ENCODE measurements around the gene PLA2R1.

Gene PLA2R1

GRCh38 chr2:159996792-159997546 is 65.4 kb downstream of the PLA2R1 start:
- Histone ChIP-seq H3K4me1 (ENCODE audit: insufficient read depth, low read length) (peaks cover 7% of the 10 kb centered on the region), H3K4me3 (ENCODE audit: low read depth in 1 of 2, low read length in 2 of 2) (no peak overlapping the region), H3K36me3 (ENCODE audit: insufficient read depth, low read length) (no peaks in the 10 kb centered on the region), H3K9me3 (ENCODE audit: low read length) (no peaks in the 10 kb centered on the region), H3K9ac (ENCODE audit: low read length) (no peak overlapping the region), H3K27me3 (ENCODE audit: control insufficient read depth in 1 of 2, insufficient read depth in 2 of 2, low read length in 2 of 2) (no peaks in the 10 kb centered on the region), H3K27ac (ENCODE audit: low read depth, low read length) (no peak overlapping the region)

DNA sequence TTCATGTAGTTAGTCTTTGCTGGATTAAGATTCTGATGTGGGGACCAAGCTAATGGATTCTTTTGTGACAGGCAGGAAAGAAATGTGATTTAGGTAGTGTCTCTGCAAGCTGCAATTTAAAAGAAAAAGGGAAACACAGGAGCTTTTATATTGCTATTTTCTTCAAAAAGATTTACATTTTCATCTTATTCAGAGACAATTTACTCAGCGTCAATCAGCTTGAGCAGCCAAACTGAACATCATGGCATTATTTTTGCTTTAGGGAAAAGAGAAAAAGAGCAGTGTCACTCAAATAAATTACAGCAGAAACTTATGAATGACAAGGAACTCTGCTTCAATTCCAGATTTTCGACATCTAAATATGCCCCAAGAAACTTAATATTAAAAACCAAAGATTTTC is 67.4 kb downstream of the PLA2R1 start:
- H3K9me3 ChIP-seq (ENCODE audit: low read length), result no peaks in the 10 kb centered on the region
- H3K27me3 ChIP-seq (ENCODE audit: control insufficient read depth in 1 of 2, insufficient read depth in 2 of 2, low read length in 2 of 2), result no peaks in the 10 kb centered on the region
- H3K36me3 ChIP-seq (ENCODE audit: insufficient read depth, low read length), result no peaks in the 10 kb centered on the region
- no peak overlapping the region for H3K27ac ChIP-seq (ENCODE audit: low read depth, low read length)
- no peak overlapping the region for H3K4me3 ChIP-seq (ENCODE audit: low read depth in 1 of 2, low read length in 2 of 2)
- H3K4me1 ChIP-seq (ENCODE audit: insufficient read depth, low read length), result peaks cover 7% of the 10 kb centered on the region
- H3K9ac ChIP-seq (ENCODE audit: low read length), result no peak overlapping the region

DNA sequence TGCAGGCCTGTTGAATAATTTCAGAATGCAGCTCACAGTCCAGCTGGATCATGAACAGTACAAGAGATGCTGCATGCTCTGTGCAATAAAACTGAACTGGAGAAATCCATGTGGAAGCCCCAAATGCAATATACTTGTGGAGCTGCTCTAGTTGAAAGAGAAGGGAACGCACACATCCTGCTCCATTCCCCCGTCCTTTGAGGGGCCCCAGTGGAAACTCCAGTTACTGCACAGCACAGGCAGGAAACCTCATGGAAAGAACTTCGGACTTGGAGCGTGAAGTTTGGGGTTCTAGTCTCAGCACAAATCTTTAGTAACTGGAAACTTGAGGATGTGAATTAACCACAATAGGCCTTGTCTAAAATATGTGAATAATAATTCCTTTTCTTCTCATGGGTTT is 73.2 kb downstream of the PLA2R1 start:
- Histone ChIP-seq H3K36me3 (ENCODE audit: insufficient read depth, low read length) (peaks cover 12% of the 10 kb centered on the region), H3K4me3 (ENCODE audit: low read depth in 1 of 2, low read length in 2 of 2) (no peak overlapping the region), H3K4me1 (ENCODE audit: insufficient read depth, low read length) (no peaks in the 10 kb centered on the region), H3K9me3 (ENCODE audit: low read length) (no peaks in the 10 kb centered on the region), H3K27me3 (ENCODE audit: control insufficient read depth in 1 of 2, insufficient read depth in 2 of 2, low read length in 2 of 2) (no peaks in the 10 kb centered on the region), H3K9ac (ENCODE audit: low read length) (no peak overlapping the region), H3K27ac (ENCODE audit: low read depth, low read length) (no peak overlapping the region)

DNA sequence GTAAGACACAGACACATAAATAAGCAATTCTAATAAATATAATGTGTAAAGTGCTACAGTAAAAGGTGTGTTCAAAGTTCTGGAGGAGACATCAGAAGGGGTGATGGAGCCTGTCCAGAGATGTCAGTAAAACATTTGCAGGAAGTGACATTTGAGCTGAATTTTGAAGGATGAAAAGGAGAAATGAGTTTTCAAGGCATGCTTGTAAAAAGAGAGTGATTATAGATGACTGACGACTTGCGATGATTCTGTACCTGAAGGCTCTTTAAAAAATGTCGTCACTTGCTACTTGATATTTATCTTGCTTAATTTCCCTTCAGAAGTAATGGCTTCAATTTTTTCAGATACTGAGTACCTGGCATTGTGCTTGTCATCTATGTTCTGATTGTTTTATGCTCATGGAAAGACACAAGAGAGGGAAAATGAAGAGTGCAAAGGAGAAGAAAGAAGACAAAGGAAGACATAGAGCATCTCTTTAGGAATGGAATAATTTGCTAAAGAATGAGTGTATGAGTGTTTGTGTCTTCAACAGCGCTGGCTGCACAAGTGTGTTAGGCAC is 73.9 kb downstream of the PLA2R1 start:
- Histone ChIP-seq H3K4me3 (ENCODE audit: low read depth in 1 of 2, low read length in 2 of 2) (no peak overlapping the region), H3K36me3 (ENCODE audit: insufficient read depth, low read length) (peaks cover 12% of the 10 kb centered on the region), H3K9ac (ENCODE audit: low read length) (no peak overlapping the region), H3K27ac (ENCODE audit: low read depth, low read length) (no peak overlapping the region), H3K27me3 (ENCODE audit: control insufficient read depth in 1 of 2, insufficient read depth in 2 of 2, low read length in 2 of 2) (no peaks in the 10 kb centered on the region), H3K4me1 (ENCODE audit: insufficient read depth, low read length) (no peaks in the 10 kb centered on the region), H3K9me3 (ENCODE audit: low read length) (no peaks in the 10 kb centered on the region)

- H3K4me1 ChIP-seq (ENCODE audit: insufficient read depth, low read length), result peaks cover 13% of the 10 kb centered on the region
- no peak overlapping the region for H3K9ac ChIP-seq (ENCODE audit: low read length)
- no peak overlapping the region for H3K4me3 ChIP-seq (ENCODE audit: low read depth in 1 of 2, low read length in 2 of 2)
- no peaks in the 10 kb centered on the region for H3K27me3 ChIP-seq (ENCODE audit: control insufficient read depth in 1 of 2, insufficient read depth in 2 of 2, low read length in 2 of 2)
- no peak overlapping the region for H3K27ac ChIP-seq (ENCODE audit: low read depth, low read length)
- peaks cover 12% of the 10 kb centered on the region for H3K36me3 ChIP-seq (ENCODE audit: insufficient read depth, low read length)
- H3K9me3 ChIP-seq (ENCODE audit: low read length), result no peaks in the 10 kb centered on the region
These were observed 75.2 kb downstream of the PLA2R1 start for GRCh38 chr2:159987181-159987580.

GRCh38 chr2:159985656-159986055 is 76.8 kb downstream of the PLA2R1 start:
- no peak overlapping the region for H3K4me3 ChIP-seq (ENCODE audit: low read depth in 1 of 2, low read length in 2 of 2)
- peaks cover 14% of the 10 kb centered on the region for H3K4me1 ChIP-seq (ENCODE audit: insufficient read depth, low read length)
- no peaks in the 10 kb centered on the region for H3K9me3 ChIP-seq (ENCODE audit: low read length)
- no peaks in the 10 kb centered on the region for H3K27me3 ChIP-seq (ENCODE audit: control insufficient read depth in 1 of 2, insufficient read depth in 2 of 2, low read length in 2 of 2)
- peaks cover 16% of the 10 kb centered on the region for H3K36me3 ChIP-seq (ENCODE audit: insufficient read depth, low read length)
- no peak overlapping the region for H3K27ac ChIP-seq (ENCODE audit: low read depth, low read length)
- no peak overlapping the region for H3K9ac ChIP-seq (ENCODE audit: low read length)

- Histone ChIP-seq H3K27ac (ENCODE audit: low read depth, low read length) (no peak overlapping the region), H3K4me3 (ENCODE audit: low read depth in 1 of 2, low read length in 2 of 2) (no peak overlapping the region), H3K4me1 (ENCODE audit: insufficient read depth, low read length) (peaks cover 14% of the 10 kb centered on the region), H3K36me3 (ENCODE audit: insufficient read depth, low read length) (peaks cover 22% of the 10 kb centered on the region), H3K9me3 (ENCODE audit: low read length) (no peaks in the 10 kb centered on the region), H3K9ac (ENCODE audit: low read length) (no peak overlapping the region), H3K27me3 (ENCODE audit: control insufficient read depth in 1 of 2, insufficient read depth in 2 of 2, low read length in 2 of 2) (no peaks in the 10 kb centered on the region)
These were observed 78.4 kb downstream of the PLA2R1 start for GRCh38 chr2:159984034-159984433.

- Histone ChIP-seq H3K9me3 (ENCODE audit: low read length) (no peaks in the 10 kb centered on the region), H3K9ac (ENCODE audit: low read length) (no peak overlapping the region), H3K4me3 (ENCODE audit: low read depth in 1 of 2, low read length in 2 of 2) (no peak overlapping the region), H3K4me1 (ENCODE audit: insufficient read depth, low read length) (peaks cover 14% of the 10 kb centered on the region), H3K27ac (ENCODE audit: low read depth, low read length) (no peak overlapping the region), H3K27me3 (ENCODE audit: control insufficient read depth in 1 of 2, insufficient read depth in 2 of 2, low read length in 2 of 2) (no peaks in the 10 kb centered on the region), H3K36me3 (ENCODE audit: insufficient read depth, low read length) (peaks cover 22% of the 10 kb centered on the region)
These were observed 79.3 kb downstream of the PLA2R1 start for GRCh38 chr2:159982842-159983785.

DNA sequence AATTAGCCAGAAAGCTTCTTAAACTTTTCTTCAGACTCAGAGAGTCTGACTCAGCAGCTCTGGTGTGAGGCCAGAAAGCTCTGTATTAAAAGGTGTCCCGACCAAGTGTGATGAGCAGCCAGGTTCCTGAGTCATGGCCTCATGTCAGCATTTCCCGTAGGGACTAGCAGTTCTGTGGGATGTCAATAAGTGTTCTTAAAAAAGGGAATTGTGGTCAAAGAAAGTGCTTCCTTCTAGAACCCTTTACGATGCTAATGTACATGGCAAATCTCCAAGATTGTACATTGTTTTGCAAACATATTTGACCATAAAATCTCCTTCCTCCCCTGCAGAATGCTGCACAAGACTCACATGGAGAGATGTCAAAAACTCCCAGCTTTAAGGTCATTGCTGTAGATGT is 80.1 kb downstream of the PLA2R1 start:
- Histone ChIP-seq H3K4me3 (ENCODE audit: low read depth in 1 of 2, low read length in 2 of 2) (no peak overlapping the region), H3K27me3 (ENCODE audit: control insufficient read depth in 1 of 2, insufficient read depth in 2 of 2, low read length in 2 of 2) (no peaks in the 10 kb centered on the region), H3K27ac (ENCODE audit: low read depth, low read length) (no peak overlapping the region), H3K36me3 (ENCODE audit: insufficient read depth, low read length) (peaks cover 20% of the 10 kb centered on the region), H3K4me1 (ENCODE audit: insufficient read depth, low read length) (peaks cover 14% of the 10 kb centered on the region), H3K9me3 (ENCODE audit: low read length) (no peaks in the 10 kb centered on the region), H3K9ac (ENCODE audit: low read length) (no peak overlapping the region)

GRCh38 chr2:159976527-159977160 is 85.8 kb downstream of the PLA2R1 start:
- no peaks in the 10 kb centered on the region for H3K4me1 ChIP-seq (ENCODE audit: insufficient read depth, low read length)
- no peak overlapping the region for H3K9ac ChIP-seq (ENCODE audit: low read length)
- H3K4me3 ChIP-seq (ENCODE audit: low read depth in 1 of 2, low read length in 2 of 2), result no peak overlapping the region
- H3K27me3 ChIP-seq (ENCODE audit: control insufficient read depth in 1 of 2, insufficient read depth in 2 of 2, low read length in 2 of 2), result no peaks in the 10 kb centered on the region
- H3K36me3 ChIP-seq (ENCODE audit: insufficient read depth, low read length), result peaks cover 25% of the 10 kb centered on the region
- no peaks in the 10 kb centered on the region for H3K9me3 ChIP-seq (ENCODE audit: low read length)
- H3K27ac ChIP-seq (ENCODE audit: low read depth, low read length), result no peak overlapping the region

GRCh38 chr2:159973325-159973724 is 89.1 kb downstream of the PLA2R1 start:
- H3K27me3 ChIP-seq (ENCODE audit: control insufficient read depth in 1 of 2, insufficient read depth in 2 of 2, low read length in 2 of 2), result no peaks in the 10 kb centered on the region
- H3K9me3 ChIP-seq (ENCODE audit: low read length), result no peaks in the 10 kb centered on the region
- H3K36me3 ChIP-seq (ENCODE audit: insufficient read depth, low read length), result peaks cover 16% of the 10 kb centered on the region
- no peak overlapping the region for H3K4me3 ChIP-seq (ENCODE audit: low read depth in 1 of 2, low read length in 2 of 2)
- H3K4me1 ChIP-seq (ENCODE audit: insufficient read depth, low read length), result no peaks in the 10 kb centered on the region
- H3K27ac ChIP-seq (ENCODE audit: low read depth, low read length), result no peak overlapping the region
- H3K9ac ChIP-seq (ENCODE audit: low read length), result no peak overlapping the region
